PFSK-1 (cell line): ENCODE measurements around the gene CCL11.

ENCODE experiments used
- FOXP2 ChIP-seq: optimal IDR thresholded peaks from 2 replicates; pipeline ENCODE3; 2011; ENCODE audit warnings: borderline replicate concordance, control low read depth, inconsistent platforms; ENCODE audit not compliant: insufficient read depth; ENCODE audit errors: extremely low read length, extremely low read depth
- POLR2AphosphoS5 ChIP-seq: IDR thresholded peaks from 2 replicates; pipeline ENCODE4 v1.6.1; 2012; ENCODE audit warnings: low read depth, mild to moderate bottlenecking, control low read depth, low read length, moderate library complexity
- SIN3A ChIP-seq: IDR thresholded peaks from 2 replicates; pipeline ENCODE4 v1.6.1; 2012; ENCODE audit warnings: mild to moderate bottlenecking, low read length, moderate library complexity, borderline replicate concordance; ENCODE audit not compliant: insufficient read depth
- TAF1 ChIP-seq: IDR thresholded peaks from 2 replicates; pipeline ENCODE4 v1.6.1; 2012; ENCODE audit warnings: low read length, control low read depth, borderline replicate concordance; ENCODE audit not compliant: insufficient read depth
- TF ChIP-seq, protein P1 (sequence below), 2 experiments: IDR thresholded peaks; 2 replicates each; pipeline versions ENCODE4 v1.6.1 to v1.8.0; 2011 to 2012; ENCODE audit warnings: low read depth in 2 of 2, low read length in 2 of 2, control low read depth in 1 of 2, inconsistent platforms in 1 of 2, mild to moderate bottlenecking in 1 of 2, moderate library complexity in 1 of 2; ENCODE audit not compliant: insufficient read depth in 1 of 2

The CCL11 gene

DNA sequence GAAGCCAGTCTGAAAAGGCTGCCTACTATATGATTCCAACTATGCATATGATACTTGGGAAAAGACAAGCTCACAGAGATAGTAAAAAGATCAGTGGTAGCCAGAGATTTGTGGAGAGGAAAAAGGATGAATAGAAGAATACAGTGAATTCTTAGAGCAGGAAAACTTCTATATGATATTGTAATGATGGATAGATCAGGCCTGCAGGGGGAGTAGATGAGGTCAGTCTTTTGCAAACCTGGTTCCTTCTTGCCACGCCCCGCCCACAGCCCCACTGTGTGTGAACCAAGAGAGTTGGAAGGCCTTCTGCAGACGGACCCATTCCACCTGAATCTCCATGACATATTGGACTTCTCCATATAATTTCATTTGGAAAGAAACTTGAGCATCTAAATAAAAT is 32.9 kb downstream of the CCL11 start:
- TF ChIP-seq TAF1 (no peak), SIN3A (no peak), FOXP2 (no peak), POLR2AphosphoS5 (no peak)
- TF ChIP-seq, protein P1, sequence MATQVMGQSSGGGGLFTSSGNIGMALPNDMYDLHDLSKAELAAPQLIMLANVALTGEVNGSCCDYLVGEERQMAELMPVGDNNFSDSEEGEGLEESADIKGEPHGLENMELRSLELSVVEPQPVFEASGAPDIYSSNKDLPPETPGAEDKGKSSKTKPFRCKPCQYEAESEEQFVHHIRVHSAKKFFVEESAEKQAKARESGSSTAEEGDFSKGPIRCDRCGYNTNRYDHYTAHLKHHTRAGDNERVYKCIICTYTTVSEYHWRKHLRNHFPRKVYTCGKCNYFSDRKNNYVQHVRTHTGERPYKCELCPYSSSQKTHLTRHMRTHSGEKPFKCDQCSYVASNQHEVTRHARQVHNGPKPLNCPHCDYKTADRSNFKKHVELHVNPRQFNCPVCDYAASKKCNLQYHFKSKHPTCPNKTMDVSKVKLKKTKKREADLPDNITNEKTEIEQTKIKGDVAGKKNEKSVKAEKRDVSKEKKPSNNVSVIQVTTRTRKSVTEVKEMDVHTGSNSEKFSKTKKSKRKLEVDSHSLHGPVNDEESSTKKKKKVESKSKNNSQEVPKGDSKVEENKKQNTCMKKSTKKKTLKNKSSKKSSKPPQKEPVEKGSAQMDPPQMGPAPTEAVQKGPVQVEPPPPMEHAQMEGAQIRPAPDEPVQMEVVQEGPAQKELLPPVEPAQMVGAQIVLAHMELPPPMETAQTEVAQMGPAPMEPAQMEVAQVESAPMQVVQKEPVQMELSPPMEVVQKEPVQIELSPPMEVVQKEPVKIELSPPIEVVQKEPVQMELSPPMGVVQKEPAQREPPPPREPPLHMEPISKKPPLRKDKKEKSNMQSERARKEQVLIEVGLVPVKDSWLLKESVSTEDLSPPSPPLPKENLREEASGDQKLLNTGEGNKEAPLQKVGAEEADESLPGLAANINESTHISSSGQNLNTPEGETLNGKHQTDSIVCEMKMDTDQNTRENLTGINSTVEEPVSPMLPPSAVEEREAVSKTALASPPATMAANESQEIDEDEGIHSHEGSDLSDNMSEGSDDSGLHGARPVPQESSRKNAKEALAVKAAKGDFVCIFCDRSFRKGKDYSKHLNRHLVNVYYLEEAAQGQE (IDR thresholded peaks at IDR 0.05; ENCODE audit: insufficient read depth in 1 of 2, low read depth in 2 of 2, low read length in 2 of 2), result no peak

DNA sequence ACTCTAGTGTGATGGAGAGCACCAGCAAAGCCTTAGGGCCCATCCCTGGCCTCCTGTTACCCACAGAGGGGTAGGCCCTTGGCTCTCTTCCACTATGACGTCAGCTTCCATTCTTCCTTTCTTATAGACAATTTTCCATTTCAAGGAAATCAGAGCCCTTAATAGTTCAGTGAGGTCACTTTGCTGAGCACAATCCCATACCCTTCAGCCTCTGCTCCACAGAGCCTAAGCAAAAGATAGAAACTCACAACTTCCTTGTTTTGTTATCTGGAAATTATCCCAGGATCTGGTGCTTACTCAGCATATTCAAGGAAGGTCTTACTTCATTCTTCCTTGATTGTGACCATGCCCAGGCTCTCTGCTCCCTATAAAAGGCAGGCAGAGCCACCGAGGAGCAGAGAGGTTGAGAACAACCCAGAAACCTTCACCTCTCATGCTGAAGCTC is 33.5 kb downstream of the CCL11 start, which contains the start of gene CCL8:
CCL8 (plus strand) TSS at position 397 of the 445 bp plus-strand sequence. CDS start 67 bp downstream, outside the sequence.
- TF ChIP-seq, protein P1 (IDR thresholded peaks at IDR 0.05; ENCODE audit: insufficient read depth in 1 of 2, low read depth in 2 of 2, low read length in 2 of 2), result no peak
- TF ChIP-seq TAF1 (no peak), POLR2AphosphoS5 (no peak), FOXP2 (no peak), SIN3A (no peak)

DNA sequence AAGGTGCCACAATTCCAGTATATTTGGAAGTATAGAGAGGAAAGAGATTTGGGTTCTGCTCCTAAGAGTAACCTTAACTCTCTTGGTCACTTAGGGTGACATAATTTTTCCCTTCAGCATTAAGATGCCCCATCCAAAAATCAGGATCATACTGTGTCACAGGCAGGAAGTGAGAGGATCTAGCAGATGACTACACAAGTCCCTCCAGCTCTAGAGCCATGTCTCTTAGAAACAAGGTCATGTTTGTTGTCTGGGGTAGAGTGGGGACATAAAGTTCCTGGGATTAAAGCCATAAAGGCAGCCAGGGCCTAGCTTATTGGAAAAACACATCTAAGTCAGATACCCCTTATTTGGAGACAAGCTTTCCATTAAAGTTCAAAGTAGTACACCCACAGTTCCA is 36.4 kb downstream of the CCL11 start:
- TF ChIP-seq FOXP2, result no peak
- TF ChIP-seq TAF1, result no peak
- no peak for TF ChIP-seq POLR2AphosphoS5
- no peak for TF ChIP-seq SIN3A
- TF ChIP-seq, protein P1 (IDR thresholded peaks at IDR 0.05; ENCODE audit: insufficient read depth in 1 of 2, low read depth in 2 of 2, low read length in 2 of 2), result no peak

DNA sequence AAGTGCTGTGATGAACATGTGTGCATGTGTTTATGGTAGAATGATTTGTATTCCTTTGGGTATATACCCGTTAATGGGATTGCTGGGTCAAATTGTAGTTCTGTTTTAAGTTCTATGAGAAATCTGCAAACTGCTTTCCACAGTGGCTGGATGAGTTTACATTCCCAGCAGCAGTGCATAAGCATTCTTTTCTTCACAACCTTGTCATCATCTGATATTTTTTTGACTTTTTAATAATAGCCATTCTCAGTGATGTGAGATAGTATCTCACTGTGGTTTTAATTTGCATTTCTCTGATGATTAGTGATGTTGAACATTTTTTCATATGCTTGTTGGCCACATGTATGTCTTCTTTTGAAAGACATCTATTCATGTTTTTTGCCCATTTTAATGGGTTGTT is 52.2 kb downstream of the CCL11 start:
- TF ChIP-seq, protein P1 (IDR thresholded peaks at IDR 0.05; ENCODE audit: insufficient read depth in 1 of 2, low read depth in 2 of 2, low read length in 2 of 2), result no peak
- no peak for TF ChIP-seq SIN3A
- TF ChIP-seq TAF1, result no peak
- TF ChIP-seq FOXP2, result no peak
- TF ChIP-seq POLR2AphosphoS5, result no peak
